Measurements from ENCODE around the gene NKTR. TPM values are rescaled to one million over a fixed set of nuclear protein-coding genes. Genes with fewer than 3 reads are reported as not detected.

Gene NKTR
- total and polyA plus RNA-seq, 9 of the 15 experiments (the other 6 are each of a cell fraction or from before 2014, with no cell fraction given), result 19.7 to 123 (median 92.6) TPM

GRCh38 chr3:42581709-42582473 is 18.6 kb upstream of the NKTR start, which contains the start of gene SEC22C (continued):
- TF ChIP-seq ELK1 (CRISPR knock-in tag; IDR thresholded peaks at IDR 0.05) (no peak), TGIF2 (CRISPR knock-in tag; IDR thresholded peaks at IDR 0.05) (0 out of 2 replicates have a peak, but pooled peaks have one; percentile 87), RCOR1 (IDR thresholded peaks at IDR 0.05; ENCODE audit: borderline replicate concordance in 1 of 2, low read depth in 2 of 2, low read length in 2 of 2) (peak in 1 of 2 experiments; percentile 83; a peak in 2 of 4 replicates), TSC22D4 (tag; IDR thresholded peaks at IDR 0.05) (no peak), HSF4 (CRISPR knock-in tag; IDR thresholded peaks at IDR 0.05; ENCODE audit: borderline replicate concordance) (no peak), AFF1 (IDR thresholded peaks at IDR 0.05; ENCODE audit: low read depth in 1 of 2, partially characterized antibody in 2 of 2) (peak in 1 of 2 experiments; percentile 58), POLR2G (IDR thresholded peaks at IDR 0.05; ENCODE audit: low read depth, low read length) (peak; percentile 97), CUX1 (CRISPR knock-in tag; IDR thresholded peaks at IDR 0.05) (no peak), FOXM1 (IDR thresholded peaks at IDR 0.05; ENCODE audit: low read depth) (peak; percentile 78), FOXM1 (CRISPR knock-in tag; IDR thresholded peaks at IDR 0.05; ENCODE audit: low read depth) (peak; percentile 92; the same call in 1 of the 2 replicates), PHF20 (IDR thresholded peaks at IDR 0.05; ENCODE audit: partially characterized antibody) (peak; percentile 67), GTF2E2 (tag; IDR thresholded peaks at IDR 0.05) (0 out of 2 replicates have a peak, but pooled peaks have one; percentile 84), E2F5 (CRISPR knock-in tag; IDR thresholded peaks at IDR 0.05) (peak; percentile 27; the same call in 1 of the 2 replicates), MYNN (IDR thresholded peaks at IDR 0.05) (peak; percentile 88), MYNN (CRISPR knock-in tag; IDR thresholded peaks at IDR 0.05) (no peak), ZFX (CRISPR knock-in tag; IDR thresholded peaks at IDR 0.05) (peak; percentile 99)

All from K562 (cell line).